Caco-2 (cell line): ENCODE measurements around the gene RPL35. TPM values are rescaled to one million over a fixed set of nuclear protein-coding genes. Genes with fewer than 3 reads are reported as not detected.
"Not testable (repeated sequence)": the region's sequence is repeated elsewhere in the genome, so short reads cannot be mapped to it uniquely, and the experiment has no call there.

ENCODE experiments used
- BruUV-seq: library from RNA; stranded (reverse); fragments of 400-500 nt; replicated peaks from 2 replicates; lab custom pipeline; 2021; lab: Mats Ljungman, UMichigan
- CTCF ChIA-PET: fragments of 300-600 bp; sonication (Branson Sonifier 250); formaldehyde crosslinking; loops from one replicate; lab custom pipeline; 2022; ENCODE audit warnings: antibody characterized with exemption; lab: Charles Lee
- POLR2A ChIA-PET: fragments of 300-600 bp; sonication (Branson Sonifier 250); formaldehyde crosslinking; loops from one replicate; lab custom pipeline; 2022; ENCODE audit warnings: antibody characterized with exemption; lab: Charles Lee
- DNase-seq, 2 experiments: peaks; one replicate each; pipeline versions ENCODE4 v3.0.0 to v3.0.0-alpha.2; 2020 to 2022
- H3K27me3 ChIP-seq: replicated peaks from 2 replicates; pipeline ENCODE4 v1.6.0; 2011; ENCODE audit warnings: low read length; ENCODE audit not compliant: control insufficient read depth, insufficient read depth
- H3K36me3 ChIP-seq: 2 replicates; pipeline ENCODE4 v1.5.1; 2011; ENCODE audit warnings: low read length; ENCODE audit not compliant: control insufficient read depth, insufficient read depth
- H3K4me1 ChIP-seq: fragments of 250-450 bp; sonication (Bioruptor Pico); 2 replicates; pipeline ENCODE4 v1.5.1; 2020; ENCODE audit warnings: mild to moderate bottlenecking
- H3K4me3 ChIP-seq: 2 replicates; pipeline ENCODE4 v1.5.1; 2011; ENCODE audit warnings: low read depth, mild to moderate bottlenecking, control low read depth, low read length
- H3K9me3 ChIP-seq: fragments of 250-450 bp; sonication (Bioruptor Pico); 2 replicates; pipeline ENCODE4 v1.5.1; 2020; ENCODE audit warnings: mild to moderate bottlenecking, moderate library complexity
- H3K27ac Mint-ChIP-seq: one replicate; pipeline ENCODE4 v1.8.0; 2022; ENCODE audit warnings: mixed read lengths; ENCODE audit not compliant: unreplicated experiment
- H3K27me3 Mint-ChIP-seq: one replicate; pipeline ENCODE4 v1.8.0; 2022; ENCODE audit warnings: mixed read lengths; ENCODE audit not compliant: insufficient read depth, unreplicated experiment
- H3K36me3 Mint-ChIP-seq: one replicate; pipeline ENCODE4 v1.8.0; 2022; ENCODE audit warnings: mild to moderate bottlenecking, mixed read lengths; ENCODE audit not compliant: insufficient read depth, unreplicated experiment
- H3K4me1 Mint-ChIP-seq: one replicate; pipeline ENCODE4 v1.8.0; 2022; ENCODE audit warnings: low read depth, mixed read lengths; ENCODE audit not compliant: unreplicated experiment
- H3K4me3 Mint-ChIP-seq: one replicate; pipeline ENCODE4 v1.8.0; 2022; ENCODE audit warnings: mild to moderate bottlenecking, moderate library complexity, mixed read lengths; ENCODE audit not compliant: unreplicated experiment
- H3K9me3 Mint-ChIP-seq: one replicate; pipeline ENCODE4 v1.8.0; 2022; ENCODE audit warnings: mixed read lengths; ENCODE audit not compliant: unreplicated experiment
- intact Hi-C: fragments of 100-400 bp; cut with micrococcal nuclease; formaldehyde crosslinking; loops from one replicate; pipeline ENCODE4 v1.10.0; 2022; ENCODE audit not compliant: unreplicated experiment
- total RNA-seq: library from RNA; stranded (reverse); gene quantifications from 2 replicates; pipeline ENCODE4 v1.2.3, GENCODE V29; 2022
- TF ChIP-seq, protein P1 (sequence below), 2 experiments: fragments of 200-600 bp in 1 of 2; IDR thresholded peaks; 1 replicate in 1 of 2; 2 replicates in 1 of 2; pipeline versions ENCODE4 v1.5.1 to v1.8.0; 2011 to 2022; ENCODE audit warnings: antibody characterized with exemption in 1 of 2, control low read depth in 1 of 2, inconsistent platforms in 1 of 2, low read depth in 1 of 2, low read length in 1 of 2, mild to moderate bottlenecking in 1 of 2, moderate library complexity in 1 of 2; ENCODE audit not compliant: insufficient read depth in 1 of 2, severe bottlenecking in 1 of 2, unreplicated experiment in 1 of 2

Gene RPL35
- total RNA-seq, 1 experiment from 2014 or later: 1,528 TPM

DNA sequence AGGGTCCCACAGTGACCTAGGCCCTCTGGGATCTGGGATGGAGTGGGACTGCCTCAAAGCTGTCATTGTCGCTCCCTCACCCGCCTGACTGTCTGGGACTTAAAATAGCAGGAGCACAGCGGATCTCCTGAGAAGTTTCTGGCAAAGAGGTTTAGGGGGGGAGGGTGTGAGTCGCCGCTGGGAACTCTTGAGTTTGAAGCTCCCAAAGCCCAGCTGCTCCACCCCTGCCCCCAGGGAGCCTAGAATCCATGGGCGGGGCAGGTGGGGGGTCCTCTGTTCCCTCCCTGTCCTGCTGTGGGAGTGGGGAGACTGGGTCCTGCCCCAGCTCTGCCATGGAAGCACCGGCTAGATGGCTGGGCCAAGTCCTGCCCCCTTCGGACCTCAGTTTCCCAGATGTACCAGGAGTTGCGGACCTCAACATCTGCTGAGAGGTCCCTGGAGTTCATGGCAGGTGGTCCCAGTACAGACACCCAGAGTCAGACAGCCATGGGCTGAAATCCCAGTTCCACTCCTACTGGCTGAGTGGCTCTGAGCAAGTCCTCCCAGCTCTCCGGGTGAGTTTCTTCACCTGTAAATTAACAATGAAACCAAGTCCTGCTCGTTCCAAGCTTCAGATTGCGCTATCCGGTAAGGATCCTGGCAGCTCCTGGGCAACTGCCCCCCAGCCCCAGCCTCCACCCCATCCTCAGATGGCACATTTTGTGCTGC lies 9.5 kb downstream of the RPL35 start:
- TF ChIP-seq, protein P1, sequence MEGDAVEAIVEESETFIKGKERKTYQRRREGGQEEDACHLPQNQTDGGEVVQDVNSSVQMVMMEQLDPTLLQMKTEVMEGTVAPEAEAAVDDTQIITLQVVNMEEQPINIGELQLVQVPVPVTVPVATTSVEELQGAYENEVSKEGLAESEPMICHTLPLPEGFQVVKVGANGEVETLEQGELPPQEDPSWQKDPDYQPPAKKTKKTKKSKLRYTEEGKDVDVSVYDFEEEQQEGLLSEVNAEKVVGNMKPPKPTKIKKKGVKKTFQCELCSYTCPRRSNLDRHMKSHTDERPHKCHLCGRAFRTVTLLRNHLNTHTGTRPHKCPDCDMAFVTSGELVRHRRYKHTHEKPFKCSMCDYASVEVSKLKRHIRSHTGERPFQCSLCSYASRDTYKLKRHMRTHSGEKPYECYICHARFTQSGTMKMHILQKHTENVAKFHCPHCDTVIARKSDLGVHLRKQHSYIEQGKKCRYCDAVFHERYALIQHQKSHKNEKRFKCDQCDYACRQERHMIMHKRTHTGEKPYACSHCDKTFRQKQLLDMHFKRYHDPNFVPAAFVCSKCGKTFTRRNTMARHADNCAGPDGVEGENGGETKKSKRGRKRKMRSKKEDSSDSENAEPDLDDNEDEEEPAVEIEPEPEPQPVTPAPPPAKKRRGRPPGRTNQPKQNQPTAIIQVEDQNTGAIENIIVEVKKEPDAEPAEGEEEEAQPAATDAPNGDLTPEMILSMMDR (IDR thresholded peaks at IDR 0.05; ENCODE audit: insufficient read depth in 1 of 2, low read depth in 1 of 2, low read length in 1 of 2, severe bottlenecking in 1 of 2, unreplicated experiment in 1 of 2): no peak
- Histone ChIP-seq H3K36me3 (no peaks in the 10 kb centered on the region; the same call in 1 of the 2 replicates), H3K4me3 (peak overlapping the region; percentile 47; the same call in 1 of the 2 replicates), H3K27me3 (no peaks in the 10 kb centered on the region), H3K9me3 (no peaks in the 10 kb centered on the region), H3K4me1 (peaks cover 7% of the 10 kb centered on the region; the same call in 1 of the 2 replicates)
- Mint-ChIP-seq H3K27me3 (no peaks in the 10 kb centered on the region), H3K4me3 (peak overlapping the region; percentile 75), H3K9me3 (no peaks in the 10 kb centered on the region), H3K4me1 (peaks cover 6% of the 10 kb centered on the region), H3K36me3 (peaks cover 42% of the 10 kb centered on the region), H3K27ac (peak overlapping the region; percentile 76)
- no peak for DNase-seq
- BruUV-seq: no TSS peak
- intact Hi-C loops: loop anchor here (1.0 to 2.0 kb wide), 4 partner anchors 33 to 140 kb away; no protein-coding TSS in a partner anchor
- POLR2A ChIA-PET: interaction anchor here (0.8 to 1.4 kb wide), 3 partner anchors 9 to 80 kb away, joined by 3 to 9 read pairs (median 3); partner anchors contain the start of genes ARPC5L and RPL35
- CTCF ChIA-PET: interaction anchor here (0.8 to 11.7 kb wide), 24 partner anchors 9 to 435 kb away, joined by 3 to 325 read pairs (median 6); partner anchors contain the start of genes ARPC5L, HSPA5, NR6A1 and OLFML2A

DNA sequence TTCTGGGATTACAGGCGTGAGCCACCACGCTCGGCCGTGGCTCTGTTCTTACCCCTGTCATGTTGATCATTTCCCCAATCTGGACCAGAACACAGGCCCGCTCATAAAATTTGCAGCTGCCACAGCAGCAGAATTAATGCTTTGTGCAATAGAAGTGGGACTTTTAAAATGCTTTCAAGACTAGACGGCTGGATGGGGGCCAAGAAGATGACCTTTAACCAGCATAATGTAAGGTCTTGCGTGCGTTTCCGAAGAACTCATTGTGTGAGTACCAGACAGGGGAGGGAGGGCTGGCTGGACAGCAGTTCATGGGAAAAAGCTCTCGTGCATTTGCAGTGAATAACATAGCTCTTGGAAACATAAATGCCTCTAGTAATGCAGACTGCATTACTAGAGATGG lies 12.0 kb downstream of the RPL35 start:
- Mint-ChIP-seq H3K36me3 (peaks cover 17% of the 10 kb centered on the region), H3K27me3 (no peaks in the 10 kb centered on the region), H3K4me1 (peaks cover 6% of the 10 kb centered on the region), H3K4me3 (no peak overlapping the region), H3K27ac (no peak overlapping the region), H3K9me3 (no peaks in the 10 kb centered on the region)
- no peak overlapping the region for H3K4me3 ChIP-seq
- ChIA-PET CTCF (interaction anchor here (11.7 kb wide), 1 partner anchor 76 kb away, joined by 325 read pairs; the partner anchor contains the start of genes NR6A1 and OLFML2A), POLR2A (no interaction called here)
- no TSS peak for BruUV-seq
- no peak for DNase-seq
- H3K4me1 ChIP-seq: peaks cover 7% of the 10 kb centered on the region; the same call in 1 of the 2 replicates
- intact Hi-C loops: no loop called here
- no peaks in the 10 kb centered on the region for H3K36me3 ChIP-seq
- no peaks in the 10 kb centered on the region for H3K27me3 ChIP-seq
- TF ChIP-seq, protein P1 (IDR thresholded peaks at IDR 0.05; ENCODE audit: insufficient read depth in 1 of 2, low read depth in 1 of 2, low read length in 1 of 2, severe bottlenecking in 1 of 2, unreplicated experiment in 1 of 2): no peak
- no peaks in the 10 kb centered on the region for H3K9me3 ChIP-seq

DNA sequence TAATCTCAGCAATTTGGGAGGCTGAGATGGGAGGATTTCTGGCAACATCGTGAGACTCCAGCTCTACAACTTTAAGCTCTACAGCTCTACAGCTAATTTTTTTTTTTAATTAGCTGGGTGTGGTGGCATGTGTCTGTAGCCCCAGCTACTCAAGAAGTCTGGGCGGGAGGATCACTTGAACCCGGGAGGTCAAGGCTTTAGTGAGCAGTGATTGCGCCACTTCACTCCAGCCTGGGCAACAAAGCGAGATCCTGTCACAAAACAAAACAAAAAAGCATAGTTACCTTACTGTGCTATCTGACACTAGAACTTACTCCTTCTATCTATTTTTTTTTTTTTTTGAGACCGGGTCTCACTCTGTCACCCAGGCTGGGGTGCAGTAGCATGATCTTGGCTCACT lies 14.8 kb downstream of the RPL35 start:
- CTCF ChIA-PET: interaction anchor here (0.7 kb wide), 1 partner anchor 19 kb away, joined by 4 read pairs; no protein-coding TSS in a partner anchor
- BruUV-seq: no TSS peak
- H3K9me3 ChIP-seq: no peaks in the 10 kb centered on the region
- H3K27me3 ChIP-seq: no peaks in the 10 kb centered on the region
- no peaks in the 10 kb centered on the region for H3K36me3 ChIP-seq
- H3K4me3 ChIP-seq: no peak overlapping the region
- no peak for DNase-seq
- no peaks in the 10 kb centered on the region for H3K27me3 Mint-ChIP-seq
- H3K36me3 Mint-ChIP-seq: no peaks in the 10 kb centered on the region
- intact Hi-C loops: no loop called here
- no peaks in the 10 kb centered on the region for H3K9me3 Mint-ChIP-seq
- H3K4me1 Mint-ChIP-seq: no peaks in the 10 kb centered on the region
- no peak overlapping the region for H3K27ac Mint-ChIP-seq
- H3K4me1 ChIP-seq: peaks cover under 1% of the 10 kb centered on the region; the same call in 1 of the 2 replicates
- POLR2A ChIA-PET: no interaction called here
- TF ChIP-seq, protein P1 (IDR thresholded peaks at IDR 0.05; ENCODE audit: insufficient read depth in 1 of 2, low read depth in 1 of 2, low read length in 1 of 2, severe bottlenecking in 1 of 2, unreplicated experiment in 1 of 2): no peak
- no peak overlapping the region for H3K4me3 Mint-ChIP-seq

DNA sequence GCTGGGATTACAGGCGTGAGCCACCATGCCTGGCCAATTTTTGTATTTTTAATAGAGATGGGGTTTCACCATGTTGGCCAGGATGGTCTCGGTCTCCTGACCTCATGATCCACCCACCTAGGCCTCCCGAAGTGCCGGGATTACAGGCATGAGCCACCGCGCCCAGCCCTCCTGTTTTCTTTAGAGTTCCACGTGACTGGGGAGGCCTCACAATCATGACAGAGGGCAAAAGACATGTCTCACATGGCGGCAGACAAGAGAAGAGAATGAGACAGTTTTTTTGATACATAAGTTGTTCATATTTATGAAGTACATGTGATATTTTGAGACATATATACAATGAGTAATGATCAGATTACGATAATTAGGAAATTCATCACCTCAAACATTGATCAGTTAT lies 15.3 kb downstream of the RPL35 start:
- DNase-seq, intact Hi-C loops, H3K4me3 ChIP-seq, H3K4me1 Mint-ChIP-seq, H3K4me3 Mint-ChIP-seq, H3K27me3 ChIP-seq, H3K36me3 ChIP-seq, H3K27ac Mint-ChIP-seq, H3K9me3 ChIP-seq, POLR2A ChIA-PET, CTCF ChIA-PET, BruUV-seq, H3K27me3 Mint-ChIP-seq, H3K4me1 ChIP-seq, H3K36me3 Mint-ChIP-seq, H3K9me3 Mint-ChIP-seq: not testable (repeated sequence)
